HCT116 (cell line): ENCODE measurements around the gene PCCB. TPM values are rescaled to one million over a fixed set of nuclear protein-coding genes. Genes with fewer than 3 reads are reported as not detected.

Experiments used
- ATAC-seq: fragments of 200-7000 bp; cut with Tn5 transposase; 2 replicates; pipeline ENCODE4 v1.9.1; 2020; ENCODE audit warnings: mild to moderate bottlenecking, moderate library complexity
- BruUV-seq: library from RNA; stranded (reverse); fragments of 400-500 nt; replicated peaks from 2 replicates; lab custom pipeline; 2021; lab: Mats Ljungman, UMichigan
- CTCF ChIA-PET: fragments of 300-600 bp; sonication (Branson Sonifier 250); formaldehyde crosslinking; loops from one replicate; lab custom pipeline; 2021; ENCODE audit warnings: antibody characterized with exemption; lab: Charles Lee
- POLR2A ChIA-PET: fragments of 300-600, 350-600 bp; sonication (Branson Sonifier 250); formaldehyde crosslinking; loops from one replicate; lab custom pipeline; 2021; ENCODE audit warnings: antibody characterized with exemption; lab: Charles Lee
- RAD21 ChIA-PET, 2 experiments: fragments of 300-600 bp; sonication (Branson Sonifier 250); formaldehyde crosslinking; loops; one replicate each; lab custom pipeline; 2023; ENCODE audit warnings: low total read pairs in 2 of 2; ENCODE audit not compliant: uncharacterized antibody in 2 of 2, unreplicated experiment in 2 of 2, low non-redundant PET in 1 of 2; lab: Charles Lee
- DNase-seq: peaks from one replicate; pipeline ENCODE4 v3.0.0-alpha.2; 2010; ENCODE audit warnings: low read depth, low spot score
- H2AFZ ChIP-seq: fragments of 200-600 bp; shearing (Covaris generic), sonication (generic); 2 replicates; pipeline ENCODE4 v1.6.1; 2017; ENCODE audit warnings: low read depth, mixed run types, mixed read lengths, antibody characterized with exemption, low read length; ENCODE audit not compliant: poor library complexity, severe bottlenecking
- H3K27ac ChIP-seq: 2 replicates; pipeline ENCODE4 v1.5.1; 2012; ENCODE audit warnings: low read depth, low read length
- H3K27me3 ChIP-seq: fragments of 200-600 bp; sonication (generic); 2 replicates; pipeline ENCODE4 v1.6.1; 2016; ENCODE audit warnings: mixed run types, low read length, mixed read lengths; ENCODE audit not compliant: insufficient read depth
- H3K36me3 ChIP-seq, 2 experiments: fragments of 200-500 bp in 1 of 2; fragments of 200-600 bp in 1 of 2; sonication (Bioruptor generic) in 1 of 2; sonication (generic) in 1 of 2; 2 replicates each; pipeline versions ENCODE4 v1.5.1 to v1.6.1; 2014 to 2016; ENCODE audit warnings: low read length in 2 of 2, inconsistent platforms in 1 of 2, mixed read lengths in 1 of 2, mixed run types in 1 of 2; ENCODE audit not compliant: insufficient read depth in 2 of 2, control insufficient read depth in 1 of 2
- H3K4me1 ChIP-seq, 2 experiments: fragments of 200-600 bp in 1 of 2; sonication (generic) in 1 of 2; 2 replicates each; pipeline versions ENCODE4 v1.5.1 to v1.6.1; 2012 to 2017; ENCODE audit warnings: low read length in 2 of 2, inconsistent platforms in 1 of 2, mild to moderate bottlenecking in 1 of 2, mixed read lengths in 1 of 2, mixed run types in 1 of 2, moderate library complexity in 1 of 2; ENCODE audit not compliant: insufficient read depth in 2 of 2, control insufficient read depth in 1 of 2
- H3K4me2 ChIP-seq: fragments of 200-600 bp; sonication (generic); 2 replicates; pipeline ENCODE4 v1.6.1; 2017; ENCODE audit warnings: mixed run types, low read length, mixed read lengths
- H3K4me3 ChIP-seq, 2 experiments: fragments of 200-600 bp in 1 of 2; sonication (generic) in 1 of 2; replicated peaks in 1 of 2; 2 replicates each; pipeline ENCODE4 v1.5.1; 2011 to 2016; ENCODE audit warnings: low read length in 2 of 2, control low read depth in 1 of 2, low read depth in 1 of 2, mild to moderate bottlenecking in 1 of 2, mixed read lengths in 1 of 2, mixed run types in 1 of 2
- H3K79me2 ChIP-seq: fragments of 200-600 bp; sonication (generic); 2 replicates; pipeline ENCODE4 v1.6.1; 2017; ENCODE audit warnings: mild to moderate bottlenecking, mixed run types, low read length, moderate library complexity, mixed read lengths; ENCODE audit not compliant: insufficient read depth
- H3K9ac ChIP-seq: fragments of 200-600 bp; sonication (generic); 2 replicates; pipeline ENCODE4 v1.6.1; 2016; ENCODE audit warnings: low read length, mixed read lengths
- H3K9me2 ChIP-seq: fragments of 200-600 bp; sonication (generic), shearing (Covaris generic); 2 replicates; pipeline ENCODE4 v1.6.1; 2017; ENCODE audit warnings: mixed run types, mild to moderate bottlenecking, moderate library complexity; ENCODE audit not compliant: insufficient read depth
- H3K9me3 ChIP-seq, 2 experiments: fragments of 200-500 bp in 1 of 2; fragments of 200-600 bp in 1 of 2; sonication (Bioruptor generic) in 1 of 2; sonication (generic) in 1 of 2; 2 replicates each; pipeline ENCODE4 v1.6.1; 2014 to 2017; ENCODE audit warnings: low read length in 2 of 2, mixed read lengths in 2 of 2, inconsistent platforms in 1 of 2, low read depth in 1 of 2, mild to moderate bottlenecking in 1 of 2, mixed run types in 1 of 2, moderate library complexity in 1 of 2; ENCODE audit not compliant: control insufficient read depth in 1 of 2, insufficient read depth in 1 of 2
- H4K20me1 ChIP-seq: fragments of 200-600 bp; sonication (generic), shearing (Covaris generic); 2 replicates; pipeline ENCODE4 v1.6.1; 2017; ENCODE audit warnings: mixed run types, mild to moderate bottlenecking, moderate library complexity; ENCODE audit not compliant: insufficient read depth
- CBX3 ChIP-seq: IDR thresholded peaks from 2 replicates; pipeline ENCODE4 v1.6.1; 2012; ENCODE audit warnings: low read depth
- CEBPB ChIP-seq: IDR thresholded peaks from 2 replicates; pipeline ENCODE4 v1.6.1; 2012; ENCODE audit warnings: low read depth
- CTCF ChIP-seq, 3 experiments: fragments of 200-600 bp in 1 of 3; sonication (generic) in 1 of 3; IDR thresholded peaks in 2 of 3; conservative IDR thresholded peaks in 1 of 3; 2 replicates each; pipeline ENCODE4 v1.5.1; 2012 to 2017; ENCODE audit warnings: low read depth in 2 of 3, low read length in 2 of 3, antibody characterized with exemption in 1 of 3, borderline replicate concordance in 1 of 3, control low read depth in 1 of 3, mild to moderate bottlenecking in 1 of 3, mixed read lengths in 1 of 3, mixed run types in 1 of 3, moderate library complexity in 1 of 3; ENCODE audit not compliant: insufficient read depth in 1 of 3
- EZH2 ChIP-seq: fragments of 200-600 bp; sonication (generic); IDR thresholded peaks from 2 replicates; pipeline ENCODE4 v1.6.1; 2017; ENCODE audit warnings: antibody characterized with exemption, mixed run types
- EZH2phosphoT487 ChIP-seq: fragments of 200-600 bp; IDR thresholded peaks from 2 replicates; pipeline ENCODE4 v1.6.1; 2018; ENCODE audit warnings: antibody characterized with exemption, borderline replicate concordance
- FOSL1 ChIP-seq: IDR thresholded peaks from 2 replicates; pipeline ENCODE4 v1.6.1; 2012; ENCODE audit warnings: low read depth
- JUND ChIP-seq: IDR thresholded peaks from 2 replicates; pipeline ENCODE4 v1.6.1; 2012
- POLR2A ChIP-seq: IDR thresholded peaks from 2 replicates; pipeline ENCODE4 v1.7.0; 2011; ENCODE audit warnings: borderline replicate concordance; ENCODE audit not compliant: insufficient read depth, insufficient read length; ENCODE audit errors: extremely low read depth
- POLR2AphosphoS5 ChIP-seq: IDR thresholded peaks from 2 replicates; pipeline ENCODE4 v1.6.1; 2011; ENCODE audit warnings: mild to moderate bottlenecking, low read depth, low read length, moderate library complexity
- SP1 ChIP-seq: IDR thresholded peaks from 2 replicates; pipeline ENCODE4 v1.6.1; 2012; ENCODE audit warnings: low read depth
- TCF7L2 ChIP-seq: IDR thresholded peaks from 2 replicates; pipeline ENCODE4 v1.7.0; 2011; ENCODE audit warnings: borderline replicate concordance, inconsistent platforms; ENCODE audit not compliant: insufficient read depth, insufficient read length; ENCODE audit errors: extremely low read depth
- YY1 ChIP-seq: IDR thresholded peaks from 2 replicates; pipeline ENCODE4 v1.6.1; 2011; ENCODE audit warnings: low read length, low read depth, moderate library complexity, mild to moderate bottlenecking; ENCODE audit not compliant: insufficient replicate concordance; ENCODE audit errors: extremely low read depth
- ZFX ChIP-seq: fragments of 450-650 bp; IDR thresholded peaks from 2 replicates; pipeline ENCODE4 v1.6.1; 2017
- intact Hi-C: fragments of 100-400 bp; cut with micrococcal nuclease; formaldehyde crosslinking; loops from 2 replicates; pipeline ENCODE4 v1.10.0; 2022
- total RNA-seq: library from RNA; stranded (reverse); gene quantifications from one replicate; pipeline ENCODE4 v1.2.1, GENCODE V29; 2021; ENCODE audit not compliant: unreplicated experiment
- TF ChIP-seq, protein P1 (sequence below): IDR thresholded peaks from 2 replicates; pipeline ENCODE4 v1.6.1; 2012

The PCCB gene
- total RNA-seq, 1 experiment from 2014 or later, result 48.9 TPM

GRCh38 chr3:136236109-136236508 lies 14.0 kb upstream of the PCCB start:
- ChIA-PET CTCF (no interaction called here), RAD21 (no interaction called here), POLR2A (no interaction called here)
- TF ChIP-seq YY1, result no peak
- TF ChIP-seq EZH2, result no peak
- TF ChIP-seq ZFX, result no peak
- TF ChIP-seq CBX3, result no peak
- TF ChIP-seq JUND, result no peak
- Histone ChIP-seq H2AFZ (no peak overlapping the region), H3K27me3 (peaks cover 6% of the 10 kb centered on the region; the same call in 1 of the 2 replicates), H3K9me2 (no peaks in the 10 kb centered on the region), H4K20me1 (no peaks in the 10 kb centered on the region), H3K4me2 (no peak overlapping the region), H3K9ac (no peak overlapping the region), H3K79me2 (no peaks in the 10 kb centered on the region), H3K36me3 (no peaks in the 10 kb centered on the region), H3K27ac (no peak overlapping the region), H3K9me3 (no peaks in the 10 kb centered on the region), H3K4me1 (no peaks in the 10 kb centered on the region), H3K4me3 (no peak overlapping the region)
- no TSS peak for BruUV-seq
- ATAC-seq, result no peak
- no peak for DNase-seq
- intact Hi-C loops, result no loop called here

DNA sequence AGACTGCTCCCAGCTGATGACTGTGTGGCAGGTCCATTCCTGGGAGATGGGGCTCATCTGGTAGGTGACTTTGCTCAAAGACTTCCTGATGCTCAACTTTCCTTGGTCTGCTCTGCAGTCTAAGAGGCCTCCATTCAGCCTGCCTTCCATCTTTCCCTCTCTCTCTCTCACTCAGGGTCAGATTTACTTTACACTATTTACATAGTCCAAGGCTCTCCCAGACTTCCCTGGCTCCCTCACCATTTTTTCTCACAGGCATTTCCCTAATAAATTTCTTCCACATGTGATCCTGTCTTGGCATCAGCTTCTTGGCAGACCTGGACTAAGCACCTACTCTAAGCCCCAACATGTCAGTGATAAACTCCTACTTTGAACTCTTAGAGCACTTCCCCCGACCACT lies 13.0 kb upstream of the PCCB start:
- Histone ChIP-seq H3K9me2 (no peaks in the 10 kb centered on the region), H3K27ac (no peak overlapping the region), H3K4me3 (no peak overlapping the region), H4K20me1 (no peaks in the 10 kb centered on the region), H3K4me1 (no peaks in the 10 kb centered on the region), H3K9me3 (no peaks in the 10 kb centered on the region), H3K9ac (no peak overlapping the region), H2AFZ (no peak overlapping the region), H3K36me3 (no peaks in the 10 kb centered on the region), H3K27me3 (peaks cover 6% of the 10 kb centered on the region; the same call in 1 of the 2 replicates), H3K4me2 (no peak overlapping the region), H3K79me2 (no peaks in the 10 kb centered on the region)
- ATAC-seq, result no peak
- CTCF ChIA-PET, result no interaction called here
- BruUV-seq, result no TSS peak
- TF ChIP-seq POLR2AphosphoS5 (no peak), POLR2A (no peak), SP1 (no peak), EZH2 (no peak), FOSL1 (no peak), YY1 (no peak), TCF7L2 (no peak), EZH2phosphoT487 (no peak), CTCF (IDR thresholded peaks at IDR 0.05 in 2 of 3, conservative IDR thresholded peaks at IDR 0.05 in 1 of 3; ENCODE audit: borderline replicate concordance in 1 of 3, insufficient read depth in 1 of 3, low read depth in 2 of 3, low read length in 2 of 3) (no peak), CBX3 (no peak), CEBPB (no peak)
- TF ChIP-seq, protein P1, sequence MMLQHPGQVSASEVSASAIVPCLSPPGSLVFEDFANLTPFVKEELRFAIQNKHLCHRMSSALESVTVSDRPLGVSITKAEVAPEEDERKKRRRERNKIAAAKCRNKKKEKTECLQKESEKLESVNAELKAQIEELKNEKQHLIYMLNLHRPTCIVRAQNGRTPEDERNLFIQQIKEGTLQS, result no peak
- no peak for DNase-seq
- intact Hi-C loops, result no loop called here
- POLR2A ChIA-PET, result no interaction called here
- RAD21 ChIA-PET, result no interaction called here
